ENCODE measurements around the gene ABCG2. TPM values are rescaled to one million over a fixed set of nuclear protein-coding genes. Genes with fewer than 3 reads are reported as not detected.

Gene ABCG2
- total RNA-seq, 1 experiment from 2014 or later, result 0.44 TPM

- no peak for TF ChIP-seq JUND (IDR thresholded peaks at IDR 0.05)
These were observed 23.7 kb downstream of the ABCG2 start (continued) for GRCh38 chr4:88134536-88135355.

GRCh38 chr4:88134111-88134510, 24.3 kb downstream of the ABCG2 start:
- RAD21 ChIA-PET (ENCODE audit: low non-redundant PET in 1 of 2, low total read pairs in 2 of 2, uncharacterized antibody in 2 of 2, unreplicated experiment in 2 of 2), result no interaction called here
- CTCF ChIA-PET, result no interaction called here
- TF ChIP-seq CTCF (IDR thresholded peaks at IDR 0.05 in 2 of 3, conservative IDR thresholded peaks at IDR 0.05 in 1 of 3; ENCODE audit: borderline replicate concordance in 1 of 3, insufficient read depth in 1 of 3, low read depth in 2 of 3, low read length in 2 of 3), result no peak
- TF ChIP-seq EZH2 (IDR thresholded peaks at IDR 0.05), result no peak
- TF ChIP-seq CEBPB (IDR thresholded peaks at IDR 0.05; ENCODE audit: low read depth), result no peak
- TF ChIP-seq ZNF274 (IDR thresholded peaks at IDR 0.05; ENCODE audit: low read depth, low read length), result no peak
- no peak for TF ChIP-seq RAD21 (IDR thresholded peaks at IDR 0.05; ENCODE audit: low read depth)
- no peak for TF ChIP-seq MAX (IDR thresholded peaks at IDR 0.05)
- no peak for TF ChIP-seq EZH2phosphoT487 (IDR thresholded peaks at IDR 0.05; ENCODE audit: borderline replicate concordance)
- peaks cover 0 to 4% of the 10 kb centered on the region in 2 experiments; a peak in 1 of 4 replicates for H3K4me1 ChIP-seq (ENCODE audit: control insufficient read depth in 1 of 2, insufficient read depth in 2 of 2, low read length in 2 of 2)
- no peak overlapping the region for H3K9ac ChIP-seq (ENCODE audit: low read length)
- POLR2A ChIA-PET, result no interaction called here
- no peaks in the 10 kb centered on the region for H4K20me1 ChIP-seq (ENCODE audit: insufficient read depth)
- H3K27ac ChIP-seq (ENCODE audit: low read depth, low read length), result no peak overlapping the region
- no peak for DNase-seq (ENCODE audit: low read depth, low spot score)
- no peak overlapping the region for H3K4me2 ChIP-seq (ENCODE audit: low read length)
- BruUV-seq (replicated peaks), result no TSS peak
- no peak for ATAC-seq
- H3K4me3 ChIP-seq (replicated peaks in 1 of 2; ENCODE audit: low read depth in 1 of 2, low read length in 2 of 2), result no peak overlapping the region
- no peak overlapping the region for H2AFZ ChIP-seq (ENCODE audit: low read depth, low read length, poor library complexity, severe bottlenecking)
- no peaks in the 10 kb centered on the region for H3K9me2 ChIP-seq (ENCODE audit: insufficient read depth)
- H3K79me2 ChIP-seq (ENCODE audit: insufficient read depth, low read length), result no peaks in the 10 kb centered on the region
- H3K36me3 ChIP-seq (ENCODE audit: control insufficient read depth in 1 of 2, insufficient read depth in 2 of 2, low read length in 2 of 2), result no peaks in the 10 kb centered on the region
- intact Hi-C loops (cut with micrococcal nuclease), result no loop called here
- no peaks in the 10 kb centered on the region for H3K27me3 ChIP-seq (ENCODE audit: insufficient read depth, low read length)
- no peaks in the 10 kb centered on the region for H3K9me3 ChIP-seq (ENCODE audit: control insufficient read depth in 1 of 2, insufficient read depth in 1 of 2, low read depth in 1 of 2, low read length in 2 of 2)
